ENCODE results near the gene PYDC2.

The PYDC2 gene

DNA sequence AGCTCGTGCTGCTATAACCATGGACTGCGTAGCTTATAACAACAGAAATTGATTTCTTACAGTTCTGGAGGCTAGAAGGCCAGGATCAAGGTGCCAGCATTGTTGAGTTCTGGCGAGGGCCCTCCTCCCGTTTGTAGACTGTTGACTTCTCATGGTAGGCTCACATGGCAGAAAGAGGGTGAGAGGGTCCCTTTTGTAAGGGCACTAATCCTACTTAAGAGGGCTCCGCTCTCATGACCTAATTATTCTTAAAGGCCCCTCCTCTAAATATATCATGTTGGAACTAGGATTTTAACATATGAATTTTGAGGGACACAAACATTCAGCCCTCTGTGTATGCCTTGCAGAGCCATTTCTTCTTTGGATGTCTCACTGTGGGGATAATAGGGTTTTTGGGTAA is 28.8 kb upstream of the PYDC2 start:
- Histone ChIP-seq H3K27me3 (ENCODE audit: low read length) (no peaks in the 10 kb centered on the region), H3K79me2 (ENCODE audit: insufficient read depth, low read length) (no peaks in the 10 kb centered on the region), H3K27ac (ENCODE audit: low read depth, low read length) (no peak overlapping the region), H3F3A (ENCODE audit: insufficient read depth) (no peaks in the 10 kb centered on the region), H3K9ac (ENCODE audit: low read length) (no peak overlapping the region), H2AFZ (ENCODE audit: low read depth, low read length, severe bottlenecking) (no peak overlapping the region), H3K9me3 (ENCODE audit: insufficient read depth, low read length) (no peaks in the 10 kb centered on the region), H3K4me3 (ENCODE audit: insufficient read depth, low read length, poor library complexity, severe bottlenecking) (no peak overlapping the region), H4K20me1 (ENCODE audit: low read depth, low read length) (no peaks in the 10 kb centered on the region), H3K4me2 (ENCODE audit: low read depth, low read length, poor library complexity, severe bottlenecking) (no peak overlapping the region), H3K9me2 (replicated peaks; ENCODE audit: insufficient read depth, low read length) (no peaks in the 10 kb centered on the region), H3K36me3 (ENCODE audit: low read length) (no peaks in the 10 kb centered on the region)
- TF ChIP-seq EZH2phosphoT487 (conservative IDR thresholded peaks at IDR 0.05; ENCODE audit: low read length), result no peak
- TF ChIP-seq, protein P1, sequence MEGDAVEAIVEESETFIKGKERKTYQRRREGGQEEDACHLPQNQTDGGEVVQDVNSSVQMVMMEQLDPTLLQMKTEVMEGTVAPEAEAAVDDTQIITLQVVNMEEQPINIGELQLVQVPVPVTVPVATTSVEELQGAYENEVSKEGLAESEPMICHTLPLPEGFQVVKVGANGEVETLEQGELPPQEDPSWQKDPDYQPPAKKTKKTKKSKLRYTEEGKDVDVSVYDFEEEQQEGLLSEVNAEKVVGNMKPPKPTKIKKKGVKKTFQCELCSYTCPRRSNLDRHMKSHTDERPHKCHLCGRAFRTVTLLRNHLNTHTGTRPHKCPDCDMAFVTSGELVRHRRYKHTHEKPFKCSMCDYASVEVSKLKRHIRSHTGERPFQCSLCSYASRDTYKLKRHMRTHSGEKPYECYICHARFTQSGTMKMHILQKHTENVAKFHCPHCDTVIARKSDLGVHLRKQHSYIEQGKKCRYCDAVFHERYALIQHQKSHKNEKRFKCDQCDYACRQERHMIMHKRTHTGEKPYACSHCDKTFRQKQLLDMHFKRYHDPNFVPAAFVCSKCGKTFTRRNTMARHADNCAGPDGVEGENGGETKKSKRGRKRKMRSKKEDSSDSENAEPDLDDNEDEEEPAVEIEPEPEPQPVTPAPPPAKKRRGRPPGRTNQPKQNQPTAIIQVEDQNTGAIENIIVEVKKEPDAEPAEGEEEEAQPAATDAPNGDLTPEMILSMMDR (IDR thresholded peaks at IDR 0.05; ENCODE audit: insufficient read depth, low read length, poor library complexity, severe bottlenecking), result no peak

DNA sequence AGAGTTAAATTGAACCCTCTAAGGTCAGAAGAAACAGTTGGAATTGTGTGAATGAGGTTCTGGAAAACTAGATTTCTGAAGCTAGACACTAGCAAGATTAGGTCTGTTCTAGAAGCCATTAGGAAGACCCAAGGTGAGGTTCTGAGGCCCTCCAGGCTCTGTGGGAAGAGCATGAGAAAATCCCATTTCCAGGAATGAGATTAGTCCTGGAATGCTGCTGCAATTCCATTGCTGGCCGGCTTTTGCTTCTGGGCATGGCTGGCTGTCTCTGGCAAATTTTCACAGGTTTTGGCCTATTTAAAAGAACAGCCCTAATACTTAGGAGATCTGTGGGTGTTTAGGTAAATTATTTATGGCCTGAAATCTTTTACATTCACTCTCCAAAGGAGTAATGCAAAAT is 26.9 kb upstream of the PYDC2 start:
- H3K79me2 ChIP-seq (ENCODE audit: insufficient read depth, low read length), result no peaks in the 10 kb centered on the region
- H3K27me3 ChIP-seq (ENCODE audit: low read length), result no peaks in the 10 kb centered on the region
- H3K27ac ChIP-seq (ENCODE audit: low read depth, low read length), result no peak overlapping the region
- no peak overlapping the region for H3K4me2 ChIP-seq (ENCODE audit: low read depth, low read length, poor library complexity, severe bottlenecking)
- no peaks in the 10 kb centered on the region for H3K9me3 ChIP-seq (ENCODE audit: insufficient read depth, low read length)
- no peak overlapping the region for H2AFZ ChIP-seq (ENCODE audit: low read depth, low read length, severe bottlenecking)
- TF ChIP-seq, protein P1 (IDR thresholded peaks at IDR 0.05; ENCODE audit: insufficient read depth, low read length, poor library complexity, severe bottlenecking), result no peak
- no peak for TF ChIP-seq EZH2phosphoT487 (conservative IDR thresholded peaks at IDR 0.05; ENCODE audit: low read length)
- H3K36me3 ChIP-seq (ENCODE audit: low read length), result no peaks in the 10 kb centered on the region
- H3F3A ChIP-seq (ENCODE audit: insufficient read depth), result no peaks in the 10 kb centered on the region
- H3K4me3 ChIP-seq (ENCODE audit: insufficient read depth, low read length, poor library complexity, severe bottlenecking), result no peak overlapping the region
- no peaks in the 10 kb centered on the region for H4K20me1 ChIP-seq (ENCODE audit: low read depth, low read length)
- no peaks in the 10 kb centered on the region for H3K9me2 ChIP-seq (replicated peaks; ENCODE audit: insufficient read depth, low read length)
- H3K9ac ChIP-seq (ENCODE audit: low read length), result no peak overlapping the region

DNA sequence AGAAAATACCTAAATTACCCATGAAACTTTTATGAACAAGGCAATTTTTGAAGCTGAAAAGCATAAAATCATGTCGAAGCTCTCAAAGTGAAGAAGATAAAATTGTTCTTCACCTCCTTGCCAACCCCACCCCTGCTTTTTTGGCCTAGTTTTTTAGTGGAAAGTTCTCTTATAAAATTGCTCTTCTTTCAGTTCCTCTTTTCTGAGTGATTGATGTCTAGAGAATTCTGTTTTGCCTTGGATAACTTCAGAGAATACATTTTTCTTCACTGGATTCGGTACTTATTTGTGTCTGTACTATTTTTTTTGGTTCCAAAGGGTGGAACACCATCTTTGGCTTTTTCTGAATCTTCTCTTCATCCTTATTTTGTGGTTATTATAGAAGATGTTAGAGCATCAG is 25.0 kb upstream of the PYDC2 start:
- H2AFZ ChIP-seq (ENCODE audit: low read depth, low read length, severe bottlenecking), result no peak overlapping the region
- no peak overlapping the region for H3K9ac ChIP-seq (ENCODE audit: low read length)
- H3K4me3 ChIP-seq (ENCODE audit: insufficient read depth, low read length, poor library complexity, severe bottlenecking), result no peak overlapping the region
- TF ChIP-seq EZH2phosphoT487 (conservative IDR thresholded peaks at IDR 0.05; ENCODE audit: low read length), result no peak
- TF ChIP-seq, protein P1 (IDR thresholded peaks at IDR 0.05; ENCODE audit: insufficient read depth, low read length, poor library complexity, severe bottlenecking), result no peak
- no peaks in the 10 kb centered on the region for H3K9me3 ChIP-seq (ENCODE audit: insufficient read depth, low read length)
- H3K27me3 ChIP-seq (ENCODE audit: low read length), result no peaks in the 10 kb centered on the region
- H3K4me2 ChIP-seq (ENCODE audit: low read depth, low read length, poor library complexity, severe bottlenecking), result no peak overlapping the region
- no peak overlapping the region for H3K27ac ChIP-seq (ENCODE audit: low read depth, low read length)
- H3K79me2 ChIP-seq (ENCODE audit: insufficient read depth, low read length), result no peaks in the 10 kb centered on the region
- H3K9me2 ChIP-seq (replicated peaks; ENCODE audit: insufficient read depth, low read length), result no peaks in the 10 kb centered on the region
- H3F3A ChIP-seq (ENCODE audit: insufficient read depth), result no peaks in the 10 kb centered on the region
- no peaks in the 10 kb centered on the region for H3K36me3 ChIP-seq (ENCODE audit: low read length)
- H4K20me1 ChIP-seq (ENCODE audit: low read depth, low read length), result no peaks in the 10 kb centered on the region

Measured in SU-DHL-6 (cell line).